HEK293T (cell line): ENCODE data around the gene NET1.
"Not testable (repeated sequence)": the region's sequence is repeated elsewhere in the genome, so short reads cannot be mapped to it uniquely, and the experiment has no call there.

Source experiments
- CTCF ChIA-PET: fragments of 350-600 bp; formaldehyde crosslinking; extraction: SDS; loops from one replicate; lab custom pipeline; 2021; ENCODE audit warnings: antibody characterized with exemption, inconsistent platforms; lab: Yijun Ruan, JAX
- POLR2A ChIA-PET: fragments of 350-600 bp; formaldehyde crosslinking; extraction: SDS; loops from one replicate; lab custom pipeline; 2020; ENCODE audit warnings: antibody characterized with exemption, inconsistent platforms; lab: Yijun Ruan, JAX
- DNase-seq: peaks from one replicate; pipeline ENCODE4 v3.0.0; 2012; ENCODE audit warnings: mixed read lengths; ENCODE audit errors: extremely low spot score
- ARNT ChIP-seq: fragments of 450-650 bp; IDR thresholded peaks from 2 replicates; pipeline ENCODE4 v1.6.1; 2017; ENCODE audit warnings: mild to moderate bottlenecking
- BHLHE40 ChIP-seq: fragments of 450-650 bp; IDR thresholded peaks from 2 replicates; pipeline ENCODE4 v1.6.1; 2016; ENCODE audit warnings: mild to moderate bottlenecking, moderate library complexity, borderline replicate concordance
- CTBP1 ChIP-seq: fragments of 450-650 bp; IDR thresholded peaks from 2 replicates; pipeline ENCODE4 v1.6.1; 2016; ENCODE audit warnings: borderline replicate concordance
- ELF4 ChIP-seq: fragments of 450-650 bp; IDR thresholded peaks from 2 replicates; pipeline ENCODE4 v1.6.1; 2017; ENCODE audit warnings: antibody characterized with exemption
- FOXA1 ChIP-seq: fragments of 450-650 bp; IDR thresholded peaks from 2 replicates; pipeline ENCODE4 v1.6.1; 2016; ENCODE audit warnings: mild to moderate bottlenecking
- FOXK2 ChIP-seq: fragments of 450-650 bp; IDR thresholded peaks from 2 replicates; pipeline ENCODE4 v1.6.1; 2016; ENCODE audit warnings: mild to moderate bottlenecking
- FOXM1 ChIP-seq: fragments of 450-650 bp; IDR thresholded peaks from 2 replicates; pipeline ENCODE4 v1.6.1; 2017; ENCODE audit warnings: mild to moderate bottlenecking, borderline replicate concordance
- HDGF ChIP-seq: fragments of 450-650 bp; IDR thresholded peaks from 2 replicates; pipeline ENCODE4 v1.6.1; 2017; ENCODE audit warnings: antibody characterized with exemption, borderline replicate concordance
- L3MBTL2 ChIP-seq: fragments of 450-650 bp; conservative IDR thresholded peaks from 2 replicates; pipeline ENCODE4 v1.6.1; 2016; ENCODE audit warnings: mild to moderate bottlenecking
- LEF1 ChIP-seq: fragments of 450-650 bp; IDR thresholded peaks from 2 replicates; pipeline ENCODE4 v1.6.1; 2017; ENCODE audit warnings: mild to moderate bottlenecking, borderline replicate concordance
- NFRKB ChIP-seq: fragments of 450-650 bp; IDR thresholded peaks from 2 replicates; pipeline ENCODE4 v1.6.1; 2016; ENCODE audit warnings: mild to moderate bottlenecking, moderate library complexity
- SP1 ChIP-seq: fragments of 450-650 bp; IDR thresholded peaks from 2 replicates; pipeline ENCODE4 v1.6.1; 2017
- SUZ12 ChIP-seq: fragments of 450-650 bp; IDR thresholded peaks from 2 replicates; pipeline ENCODE4 v1.6.1; 2016; ENCODE audit warnings: mild to moderate bottlenecking
- TARDBP ChIP-seq: fragments of 450-650 bp; IDR thresholded peaks from 2 replicates; pipeline ENCODE4 v1.6.1; 2016
- ZNF384 ChIP-seq: fragments of 450-650 bp; IDR thresholded peaks from 2 replicates; pipeline ENCODE4 v1.6.1; 2016
- TF ChIP-seq, protein P1 (sequence below): fragments of 450-650 bp; IDR thresholded peaks from 2 replicates; pipeline ENCODE4 v1.6.1; 2016

The NET1 gene

DNA sequence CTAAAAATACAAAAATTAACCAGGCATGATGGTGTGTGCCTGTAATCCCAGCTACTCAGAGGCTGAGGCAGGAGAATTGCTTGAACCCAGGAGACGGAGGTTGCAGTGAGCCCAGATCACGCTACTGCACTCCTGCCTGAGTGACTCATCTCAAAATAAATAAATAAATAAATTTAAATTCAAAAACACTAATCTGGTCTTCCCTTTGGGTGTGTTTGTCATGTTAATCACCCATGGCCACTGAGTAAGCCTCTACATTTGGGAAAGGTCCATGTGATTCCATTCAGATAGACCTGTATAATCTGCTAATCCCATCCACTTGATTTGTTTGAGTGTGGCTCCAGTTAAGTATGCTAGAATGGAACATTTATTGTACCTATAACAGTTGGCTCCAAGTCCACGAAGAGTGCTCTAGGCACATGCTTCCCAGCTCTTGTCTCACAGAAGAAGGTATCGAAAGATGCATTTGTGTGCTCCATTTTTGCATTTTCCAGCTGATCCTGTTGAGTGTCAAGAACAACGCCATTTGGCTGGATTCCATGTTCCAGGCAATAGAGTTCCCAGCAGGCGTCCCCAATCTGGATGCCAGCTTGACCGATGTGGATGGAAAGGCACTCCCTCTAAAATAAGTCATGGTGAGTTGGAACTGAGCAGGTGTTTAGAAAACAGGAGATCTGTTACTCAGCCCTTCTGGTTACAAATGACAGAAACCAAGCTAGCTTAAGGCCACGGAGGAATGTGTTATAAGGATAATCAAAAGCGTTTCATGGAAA is 11.7 kb upstream of the NET1 start:
- no peak for DNase-seq
- ChIA-PET POLR2A (no interaction called here), CTCF (no interaction called here)
- no peak for TF ChIP-seq HDGF
- TF ChIP-seq ARNT: no peak
- TF ChIP-seq LEF1: no peak
- no peak for TF ChIP-seq TARDBP
- no peak for TF ChIP-seq FOXM1
- TF ChIP-seq FOXA1: no peak
- no peak for TF ChIP-seq SP1
- TF ChIP-seq, protein P1, sequence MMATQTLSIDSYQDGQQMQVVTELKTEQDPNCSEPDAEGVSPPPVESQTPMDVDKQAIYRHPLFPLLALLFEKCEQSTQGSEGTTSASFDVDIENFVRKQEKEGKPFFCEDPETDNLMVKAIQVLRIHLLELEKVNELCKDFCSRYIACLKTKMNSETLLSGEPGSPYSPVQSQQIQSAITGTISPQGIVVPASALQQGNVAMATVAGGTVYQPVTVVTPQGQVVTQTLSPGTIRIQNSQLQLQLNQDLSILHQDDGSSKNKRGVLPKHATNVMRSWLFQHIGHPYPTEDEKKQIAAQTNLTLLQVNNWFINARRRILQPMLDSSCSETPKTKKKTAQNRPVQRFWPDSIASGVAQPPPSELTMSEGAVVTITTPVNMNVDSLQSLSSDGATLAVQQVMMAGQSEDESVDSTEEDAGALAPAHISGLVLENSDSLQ: no peak
- TF ChIP-seq CTBP1: no peak
- no peak for TF ChIP-seq NFRKB
- no peak for TF ChIP-seq FOXK2
- TF ChIP-seq ELF4: no peak
- no peak for TF ChIP-seq SUZ12
- no peak for TF ChIP-seq ZNF384
- no peak for TF ChIP-seq BHLHE40
- no peak for TF ChIP-seq L3MBTL2

DNA sequence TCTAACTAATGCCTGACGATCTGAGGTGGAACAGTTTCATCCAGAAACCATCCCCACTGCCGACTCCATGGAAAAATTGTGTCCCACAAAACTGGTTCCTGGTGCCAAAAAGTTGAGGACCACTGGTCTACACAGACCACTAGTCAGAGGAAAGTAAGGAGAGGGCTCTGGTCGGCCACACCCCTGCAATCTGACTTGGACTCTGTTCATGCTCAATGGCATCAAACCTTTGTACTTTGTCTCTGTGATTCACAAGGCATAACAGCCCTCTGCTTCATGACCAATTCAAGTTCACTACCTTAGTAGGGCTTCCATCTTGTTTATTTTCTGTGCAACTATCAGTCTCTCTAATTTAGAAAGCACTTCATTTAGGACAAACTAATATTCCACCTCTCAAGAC is 9.6 kb upstream of the NET1 start:
- ChIA-PET POLR2A (no interaction called here), CTCF (no interaction called here)
- DNase-seq: no peak
- TF ChIP-seq, protein P1: no peak
- TF ChIP-seq FOXM1 (no peak), HDGF (no peak), FOXA1 (no peak), FOXK2 (no peak), SP1 (no peak), LEF1 (no peak), NFRKB (no peak), BHLHE40 (no peak), SUZ12 (no peak), ZNF384 (no peak)

DNA sequence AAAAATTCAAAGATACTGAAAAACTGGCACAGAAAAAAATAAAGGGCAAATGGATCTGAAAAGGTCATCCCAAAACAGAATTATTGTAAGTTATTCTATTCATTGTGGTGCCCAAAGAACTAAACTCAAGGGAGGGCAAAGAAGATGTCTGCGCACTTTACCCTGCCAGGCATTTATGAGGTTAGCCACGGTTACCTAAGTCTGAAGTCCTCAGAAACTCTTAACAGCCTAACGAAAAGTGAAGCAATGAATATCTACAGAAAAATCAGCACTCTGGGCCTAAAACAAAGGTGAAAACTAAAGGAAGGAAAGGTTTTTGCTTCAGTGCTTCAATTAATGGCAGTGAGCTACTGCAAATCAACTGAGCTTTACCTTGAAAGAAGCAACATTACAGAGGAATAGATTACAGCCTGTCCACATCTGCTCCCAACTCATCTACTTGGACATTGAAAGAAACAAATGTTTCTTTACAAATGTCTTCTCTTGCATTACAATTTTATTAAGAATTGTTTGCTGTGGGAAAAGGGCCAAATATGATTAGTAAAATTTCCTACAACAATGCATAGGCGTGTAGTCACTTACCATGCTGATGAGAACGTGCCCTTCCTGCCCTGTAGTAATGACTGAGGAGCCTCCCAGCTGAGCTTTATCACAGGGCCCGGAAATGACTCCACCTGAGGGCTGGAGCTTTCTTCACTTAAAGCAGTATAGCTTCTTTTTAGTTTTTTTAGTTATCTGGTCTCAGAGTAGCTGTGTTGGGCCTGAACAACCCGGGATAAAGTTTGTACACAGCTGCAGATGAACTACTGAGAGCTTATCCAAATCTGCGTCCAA is 7.9 kb upstream of the NET1 start, which contains the start of gene TUBAL3:
Gene TUBAL3, minus strand, starts transcription at position 621 of the 834 bp plus-strand sequence. Its CDS starts 36 bp downstream, at position 585.
- ChIA-PET POLR2A (no interaction called here), CTCF (interaction anchor here (0.6 kb wide), 2 partner anchors 554 to 1831 kb away, joined by 4 to 5 read pairs; no protein-coding TSS in a partner anchor)
- TF ChIP-seq, protein P1: no peak
- no peak for TF ChIP-seq FOXK2
- no peak for TF ChIP-seq TARDBP
- TF ChIP-seq FOXM1: no peak
- no peak for TF ChIP-seq CTBP1
- TF ChIP-seq NFRKB: no peak
- TF ChIP-seq L3MBTL2: no peak
- no peak for TF ChIP-seq LEF1
- TF ChIP-seq ELF4: no peak
- TF ChIP-seq FOXA1: no peak
- no peak for TF ChIP-seq ZNF384
- TF ChIP-seq BHLHE40: no peak
- no peak for TF ChIP-seq SUZ12
- no peak for TF ChIP-seq HDGF
- no peak for TF ChIP-seq SP1
- no peak for TF ChIP-seq ARNT
- no peak for DNase-seq

DNA sequence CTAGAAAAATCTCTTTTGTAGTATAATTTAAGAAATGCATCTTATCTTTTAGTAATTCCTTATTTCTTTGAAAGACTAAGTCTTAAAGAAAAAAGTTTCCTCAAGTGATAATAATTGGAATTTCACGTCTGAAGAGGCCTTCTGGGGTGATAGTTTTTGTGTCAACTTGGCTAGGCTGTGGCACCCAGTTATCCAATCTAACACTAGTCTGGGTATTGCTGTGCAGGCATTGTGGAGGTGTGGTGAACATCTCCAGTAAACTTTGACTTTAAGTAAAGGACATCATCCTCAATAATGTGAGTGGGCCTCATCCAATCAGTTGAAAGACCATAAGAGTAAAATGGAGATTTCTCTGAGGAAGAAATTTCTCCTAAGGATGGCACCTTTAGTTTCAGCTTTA is 5.4 kb upstream of the NET1 start:
- DNase-seq: no peak
- TF ChIP-seq SP1 (no peak), FOXA1 (no peak), FOXM1 (no peak), NFRKB (no peak), LEF1 (no peak), FOXK2 (no peak), TARDBP (no peak), BHLHE40 (no peak)
- TF ChIP-seq, protein P1: no peak
- ChIA-PET POLR2A (no interaction called here), CTCF (no interaction called here)

DNA sequence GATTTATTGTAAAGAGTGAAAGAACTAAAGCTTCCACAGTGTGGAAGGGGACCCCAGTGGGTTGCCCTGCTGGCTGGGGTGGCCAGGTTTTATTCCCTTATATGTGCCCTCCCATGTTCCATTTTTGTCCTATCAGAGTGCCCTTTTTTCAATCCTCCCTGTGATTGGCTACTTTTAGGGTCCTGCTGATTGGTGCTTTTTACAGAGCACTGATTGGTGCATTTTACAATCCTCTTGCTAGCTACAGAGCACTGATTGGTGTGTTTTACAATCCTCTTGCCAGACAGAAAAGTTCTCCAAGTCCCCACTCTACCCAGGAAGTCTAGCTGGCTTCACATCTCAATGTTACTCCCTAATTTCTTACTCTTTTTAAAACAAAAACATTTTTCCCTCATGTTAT is 1.6 kb upstream of the NET1 start:
- POLR2A ChIA-PET, DNase-seq: not testable (repeated sequence)

DNA sequence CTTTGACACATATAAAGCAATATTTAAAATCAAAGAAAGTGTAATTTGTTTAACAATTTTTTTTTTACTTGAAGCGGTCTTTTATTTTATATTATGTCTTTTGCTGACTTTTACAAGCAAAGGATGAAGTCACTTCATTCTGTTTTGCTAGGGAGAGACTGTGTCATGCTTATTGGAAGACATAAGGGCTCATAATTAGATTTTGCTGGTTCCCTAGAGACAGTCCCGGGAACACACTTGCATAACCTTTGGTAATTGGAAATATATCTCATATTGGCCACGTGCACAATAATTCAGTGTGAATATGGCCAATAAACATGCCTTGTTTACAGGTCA is 448 bp upstream of the NET1 start:
- POLR2A ChIA-PET: no interaction called here
- no peak for DNase-seq
- no peak for TF ChIP-seq FOXM1
- 0 out of 2 replicates have a peak, but pooled peaks have one; percentile 3 for TF ChIP-seq L3MBTL2
- CTCF ChIA-PET: no interaction called here

More for the DNA sequence above, 1.6 kb upstream of the NET1 start:
- CTCF ChIA-PET: not testable (repeated sequence)
